Mesenchymal stem cell (in vitro differentiated cells and primary cell): ENCODE measurements around the gene TENM3.

Experiments
- DNase-seq: peaks from one replicate; pipeline ENCODE4 v3.0.0-alpha.2; 2013
- H2AFZ ChIP-seq: one replicate; pipeline ENCODE4 v1.6.1; 2013; ENCODE audit warnings: low read depth, mild to moderate bottlenecking, control low read depth, inconsistent platforms, low read length, moderate library complexity
- H2AK5ac ChIP-seq: 2 replicates; pipeline ENCODE4 v1.6.1; 2013; ENCODE audit warnings: low read length, moderate library complexity, mild to moderate bottlenecking, inconsistent platforms; ENCODE audit not compliant: severe bottlenecking
- H2BK120ac ChIP-seq: one replicate; pipeline ENCODE4 v1.6.1; 2013; ENCODE audit warnings: low read depth, mild to moderate bottlenecking, inconsistent platforms, low read length, moderate library complexity
- H2BK12ac ChIP-seq, 2 experiments: one replicate each; pipeline ENCODE4 v1.6.1; 2013; ENCODE audit warnings: inconsistent platforms in 2 of 2, low read length in 2 of 2, mild to moderate bottlenecking in 2 of 2, moderate library complexity in 2 of 2, control low read depth in 1 of 2
- H2BK15ac ChIP-seq: one replicate; pipeline ENCODE4 v1.6.1; 2013; ENCODE audit warnings: mild to moderate bottlenecking, low read depth, inconsistent platforms; ENCODE audit not compliant: poor library complexity, severe bottlenecking
- H2BK5ac ChIP-seq: 2 replicates; pipeline ENCODE4 v1.6.1; 2013; ENCODE audit warnings: low read depth, mild to moderate bottlenecking, low read length, control low read depth, inconsistent platforms; ENCODE audit not compliant: poor library complexity, severe bottlenecking
- H3K14ac ChIP-seq, 2 experiments: one replicate each; pipeline ENCODE4 v1.6.1; 2013; ENCODE audit warnings: inconsistent platforms in 2 of 2, low read length in 2 of 2, control low read depth in 1 of 2, mild to moderate bottlenecking in 1 of 2, moderate library complexity in 1 of 2
- H3K18ac ChIP-seq, 2 experiments: one replicate each; pipeline ENCODE4 v1.6.1; 2013; ENCODE audit warnings: inconsistent platforms in 2 of 2, low read length in 2 of 2, control low read depth in 1 of 2, low read depth in 1 of 2, mild to moderate bottlenecking in 1 of 2
- H3K23ac ChIP-seq, 2 experiments: one replicate each; pipeline ENCODE4 v1.6.1; 2013; ENCODE audit warnings: inconsistent platforms in 2 of 2, low read length in 2 of 2, mild to moderate bottlenecking in 2 of 2, moderate library complexity in 2 of 2, control low read depth in 1 of 2
- H3K27ac ChIP-seq: 2 replicates; pipeline ENCODE4 v1.5.1; 2013; ENCODE audit warnings: mild to moderate bottlenecking, moderate library complexity, low read length, control low read depth, inconsistent platforms; ENCODE audit not compliant: poor library complexity, severe bottlenecking
- H3K27me3 ChIP-seq, 2 experiments: 2 replicates each; pipeline versions ENCODE4 v1.6.1 to v1.7.0; 2013; ENCODE audit warnings: low read length in 2 of 2, mild to moderate bottlenecking in 2 of 2, moderate library complexity in 2 of 2, control low read depth in 1 of 2, inconsistent platforms in 1 of 2; ENCODE audit not compliant: control insufficient read depth in 1 of 2, insufficient read depth in 1 of 2
- H3K36me3 ChIP-seq, 2 experiments: 2 replicates each; pipeline versions ENCODE4 v1.6.1 to v1.7.0; 2013; ENCODE audit warnings: low read length in 2 of 2, control low read depth in 1 of 2, inconsistent platforms in 1 of 2, low read depth in 1 of 2, mild to moderate bottlenecking in 1 of 2; ENCODE audit not compliant: insufficient read depth in 2 of 2, control insufficient read depth in 1 of 2
- H3K4ac ChIP-seq, 2 experiments: one replicate each; pipeline ENCODE4 v1.6.1; 2013; ENCODE audit warnings: inconsistent platforms in 2 of 2, low read length in 2 of 2, mild to moderate bottlenecking in 2 of 2, moderate library complexity in 2 of 2, control low read depth in 1 of 2, low read depth in 1 of 2
- H3K4me1 ChIP-seq: 2 replicates; pipeline ENCODE4 v1.6.1; 2013; ENCODE audit warnings: low read depth, low read length, control low read depth; ENCODE audit not compliant: control insufficient read depth, insufficient read depth
- H3K4me2 ChIP-seq: 2 replicates; pipeline ENCODE4 v1.6.1; 2013; ENCODE audit warnings: low read length, mild to moderate bottlenecking, inconsistent platforms; ENCODE audit not compliant: poor library complexity, severe bottlenecking
- H3K4me3 ChIP-seq, 2 experiments: 2 replicates each; pipeline versions ENCODE4 v1.5.1 to v1.7.0; 2013; ENCODE audit warnings: low read length in 2 of 2, mild to moderate bottlenecking in 2 of 2, control low read depth in 1 of 2, low read depth in 1 of 2; ENCODE audit not compliant: insufficient read depth in 1 of 2
- H3K79me1 ChIP-seq: replicated peaks from 2 replicates; pipeline ENCODE4 v1.6.1; 2013; ENCODE audit warnings: mild to moderate bottlenecking, control low read depth, low read length, inconsistent platforms; ENCODE audit not compliant: poor library complexity, severe bottlenecking
- H3K9ac ChIP-seq: 2 replicates; pipeline ENCODE4 v1.7.0; 2013; ENCODE audit warnings: mild to moderate bottlenecking, low read length, moderate library complexity
- H3K9me3 ChIP-seq: 2 replicates; pipeline ENCODE4 v1.7.0; 2013; ENCODE audit warnings: mild to moderate bottlenecking, low read length; ENCODE audit not compliant: control insufficient read depth
- H4K8ac ChIP-seq: one replicate; pipeline ENCODE4 v1.6.1; 2013; ENCODE audit warnings: inconsistent platforms, mild to moderate bottlenecking, low read length, moderate library complexity
- H4K91ac ChIP-seq: one replicate; pipeline ENCODE4 v1.6.1; 2013; ENCODE audit warnings: mild to moderate bottlenecking, low read length, inconsistent platforms
- WGBS: methylation state at CpG from one replicate; pipeline ENCODE4 v1.1.7; 2013; ENCODE audit warnings: mixed read lengths; 5-methylcytosine and 5-hydroxymethylcytosine counted together

Gene TENM3

GRCh38 chr4:182434720-182435119, 191.5 kb downstream of the TENM3 start:
- no peaks in the 10 kb centered on the region for H3K4me1 ChIP-seq
- H2BK12ac ChIP-seq = no peak overlapping the region
- no peak overlapping the region for H3K18ac ChIP-seq
- no peak overlapping the region for H3K4ac ChIP-seq
- H2BK5ac ChIP-seq = no peak overlapping the region
- no peak overlapping the region for H4K8ac ChIP-seq
- H2AFZ ChIP-seq = no peak overlapping the region
- no peak overlapping the region for H3K27ac ChIP-seq
- no peak for DNase-seq
- no peak overlapping the region for H3K4me3 ChIP-seq
- H2BK15ac ChIP-seq = no peak overlapping the region
- no peak overlapping the region for H3K4me2 ChIP-seq
- no peak overlapping the region for H3K14ac ChIP-seq
- no peaks in the 10 kb centered on the region for H3K9me3 ChIP-seq
- no peaks in the 10 kb centered on the region for H3K27me3 ChIP-seq
- 83% methylated on average over 4 of the region's 4 CpGs for WGBS
- peaks cover 0 to 2% of the 10 kb centered on the region in 2 experiments for H3K36me3 ChIP-seq
- no peak overlapping the region for H2BK120ac ChIP-seq
- no peak overlapping the region for H3K9ac ChIP-seq
- H3K23ac ChIP-seq = no peak overlapping the region
- H3K79me1 ChIP-seq = peaks cover 3% of the 10 kb centered on the region
- no peak overlapping the region for H4K91ac ChIP-seq
- H2AK5ac ChIP-seq = no peak overlapping the region

- no peaks in the 10 kb centered on the region for H3K27me3 ChIP-seq
- 84% methylated on average over 4 of the region's 4 CpGs for WGBS
These were observed 192.2 kb downstream of the TENM3 start for GRCh38 chr4:182435401-182435800.

GRCh38 chr4:182443070-182443469, 199.9 kb downstream of the TENM3 start:
- H3K27me3 ChIP-seq = no peaks in the 10 kb centered on the region
- H3K4me1 ChIP-seq = peaks cover 2% of the 10 kb centered on the region
- H3K36me3 ChIP-seq = peaks cover 0 to 3% of the 10 kb centered on the region in 2 experiments
- H3K14ac ChIP-seq = no peak overlapping the region
- H3K23ac ChIP-seq = no peak overlapping the region
- no peak overlapping the region for H3K27ac ChIP-seq
- H4K91ac ChIP-seq = no peak overlapping the region
- no peak overlapping the region for H2BK15ac ChIP-seq
- no peak overlapping the region for H3K18ac ChIP-seq
- peaks cover 2% of the 10 kb centered on the region for H3K79me1 ChIP-seq
- no peak overlapping the region for H3K9ac ChIP-seq
- no peak for DNase-seq
- no peaks in the 10 kb centered on the region for H3K9me3 ChIP-seq
- no peak overlapping the region for H3K4me3 ChIP-seq
- no peak overlapping the region for H2AK5ac ChIP-seq
- no peak overlapping the region for H2BK120ac ChIP-seq
- no peak overlapping the region for H4K8ac ChIP-seq
- H2AFZ ChIP-seq = no peak overlapping the region
- no peak overlapping the region for H2BK12ac ChIP-seq
- no peak overlapping the region for H3K4ac ChIP-seq
- H3K4me2 ChIP-seq = no peak overlapping the region
- H2BK5ac ChIP-seq = no peak overlapping the region

More at GRCh38 chr4:182435401-182435800, 192.2 kb downstream of the TENM3 start:
- DNase-seq = no peak
- Histone ChIP-seq H3K9me3 (no peaks in the 10 kb centered on the region), H3K4me2 (no peak overlapping the region), H3K4me1 (no peaks in the 10 kb centered on the region), H4K8ac (no peak overlapping the region), H3K27ac (no peak overlapping the region), H2AFZ (no peak overlapping the region), H4K91ac (no peak overlapping the region), H2BK120ac (no peak overlapping the region), H2BK5ac (no peak overlapping the region), H3K4ac (no peak overlapping the region), H3K36me3 (peaks cover 0 to 2% of the 10 kb centered on the region in 2 experiments), H3K79me1 (peaks cover 3% of the 10 kb centered on the region), H3K4me3 (no peak overlapping the region), H2BK15ac (no peak overlapping the region), H3K18ac (no peak overlapping the region), H3K23ac (no peak overlapping the region), H3K9ac (no peak overlapping the region), H2BK12ac (no peak overlapping the region), H2AK5ac (no peak overlapping the region), H3K14ac (no peak overlapping the region)

GRCh38 chr4:182447767-182448280, 204.6 kb downstream of the TENM3 start:
- Histone ChIP-seq H2BK120ac (no peak overlapping the region), H3K4me3 (peak overlapping the region; percentile 87 to 95), H2BK15ac (peak overlapping the region; percentile 52), H4K91ac (no peak overlapping the region), H3K79me1 (peaks cover 7% of the 10 kb centered on the region), H3K14ac (peak overlapping the region in 1 of 2 experiments; percentile 75), H2BK5ac (no peak overlapping the region), H3K9ac (peak overlapping the region; percentile 79), H3K18ac (peak overlapping the region; percentile 21 to 84), H4K8ac (no peak overlapping the region), H3K23ac (peak overlapping the region in 1 of 2 experiments; percentile 89), H3K36me3 (peaks cover 0 to 3% of the 10 kb centered on the region in 2 experiments), H3K4me1 (peaks cover 5% of the 10 kb centered on the region), H3K27ac (no peak overlapping the region), H2BK12ac (peak overlapping the region in 1 of 2 experiments; percentile 54), H3K27me3 (no peaks in the 10 kb centered on the region), H3K4ac (no peak overlapping the region), H3K9me3 (no peaks in the 10 kb centered on the region), H2AK5ac (no peak overlapping the region), H3K4me2 (peak overlapping the region; percentile 99), H2AFZ (peak overlapping the region; percentile 91)
- WGBS = 13% methylated on average over 25 of the region's 25 CpGs
- DNase-seq = no peak
